Activated CD4-positive, CD25-positive, alpha-beta regulatory T cell (primary cell): ENCODE results near the gene OSTM1.

ENCODE experiments used
- DNase-seq, 4 experiments: peaks; one replicate each; lab custom pipeline; 2025; lab: John Stamatoyannopoulos, UW

OSTM1 gene

GRCh38 chr6:108100003-108100402 lies 25.5 kb upstream of the OSTM1 start:
- DNase-seq = no peak

- no peak for DNase-seq
Observed at GRCh38 chr6:108097882-108098281, 23.3 kb upstream of the OSTM1 start.

- DNase-seq = no peak
Observed at GRCh38 chr6:108093781-108094300, 19.3 kb upstream of the OSTM1 start.

- DNase-seq = no peak
Observed at GRCh38 chr6:108091288-108091687, 16.7 kb upstream of the OSTM1 start.

GRCh38 chr6:108083349-108083748 lies 8.8 kb upstream of the OSTM1 start:
- DNase-seq = no peak

GRCh38 chr6:108082539-108082938 lies 8.0 kb upstream of the OSTM1 start:
- no peak for DNase-seq

GRCh38 chr6:108080010-108080780 lies 5.7 kb upstream of the OSTM1 start:
- no peak for DNase-seq

GRCh38 chr6:108078191-108078590 lies 3.6 kb upstream of the OSTM1 start:
- no peak for DNase-seq

GRCh38 chr6:108074057-108074358 lies 533 bp downstream of the OSTM1 start:
- no peak for DNase-seq

- no peak for DNase-seq
Observed at GRCh38 chr6:108071736-108072276, 2.7 kb downstream of the OSTM1 start.

- no peak for DNase-seq
Observed at GRCh38 chr6:108068618-108069017, 5.9 kb downstream of the OSTM1 start.

- DNase-seq = no peak
Observed at GRCh38 chr6:108068182-108068581, 6.4 kb downstream of the OSTM1 start.

- no peak for DNase-seq
Observed at GRCh38 chr6:108052706-108053105, 21.8 kb downstream of the OSTM1 start.

- DNase-seq = no peak
Observed at GRCh38 chr6:108051481-108051880, 23.1 kb downstream of the OSTM1 start.

- DNase-seq = no peak
Observed at GRCh38 chr6:108039681-108040080, 34.9 kb downstream of the OSTM1 start.

- DNase-seq = no peak
Observed at GRCh38 chr6:108036884-108037283, 37.7 kb downstream of the OSTM1 start.

GRCh38 chr6:108031968-108032367 lies 42.6 kb downstream of the OSTM1 start:
- no peak for DNase-seq

GRCh38 chr6:108030211-108030610 lies 44.3 kb downstream of the OSTM1 start:
- DNase-seq = no peak

- no peak for DNase-seq
Observed at GRCh38 chr6:108029226-108029921, 45.2 kb downstream of the OSTM1 start.

GRCh38 chr6:108027594-108027993 lies 46.9 kb downstream of the OSTM1 start:
- no peak for DNase-seq

- no peak for DNase-seq
Observed at GRCh38 chr6:108027056-108027455, 47.5 kb downstream of the OSTM1 start.

GRCh38 chr6:108024427-108025073 lies 50.0 kb downstream of the OSTM1 start:
- DNase-seq = no peak
